NCI-H526 (cell line): ENCODE results near the gene HDAC4.
A peak's percentile ranks its signal among the peaks of the same experiment; 100 is the strongest.

Source experiments
- DNase-seq, 2 experiments: peaks; one replicate each; lab custom pipeline; 2025; lab: John Stamatoyannopoulos, UW

HDAC4 gene

DNA sequence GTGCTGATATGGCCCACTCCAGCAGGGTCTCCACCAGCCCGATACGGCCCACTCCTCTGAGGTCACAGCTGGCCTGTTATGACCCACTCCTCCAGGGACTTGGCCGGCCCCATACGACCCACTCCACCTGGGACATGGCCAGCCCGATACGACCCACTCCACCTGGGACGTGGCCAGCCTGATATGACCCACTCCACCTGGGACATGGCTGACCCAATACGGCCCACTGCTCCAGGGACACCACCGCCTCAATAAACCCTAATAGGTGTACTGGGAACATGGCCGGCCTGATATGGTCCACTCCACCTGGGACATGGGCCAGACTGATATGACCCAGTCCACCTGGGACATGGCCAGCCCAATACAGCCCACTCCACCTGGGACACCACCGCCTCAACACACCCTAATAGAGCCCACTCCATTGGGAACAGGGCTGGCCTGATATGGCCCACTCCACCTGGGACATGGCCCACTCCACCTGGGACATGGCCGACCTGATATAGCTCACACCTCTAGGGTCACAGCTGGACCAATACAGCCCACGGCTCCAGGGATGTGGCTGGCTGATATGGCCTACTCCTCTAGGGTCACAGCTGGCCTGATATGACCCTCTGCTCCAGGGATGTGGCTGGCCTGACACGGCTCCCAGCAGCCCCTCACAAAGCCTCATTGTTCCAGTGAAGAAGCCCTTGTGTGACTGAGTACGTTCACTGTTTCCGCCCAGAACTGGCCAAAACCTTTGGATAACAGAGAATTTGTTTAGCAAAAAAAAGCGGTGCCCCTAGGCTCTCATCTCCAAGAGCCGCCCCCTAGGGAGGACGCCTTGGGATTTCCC, 245.6 kb downstream of the HDAC4 start:
- DNase-seq = peak in 1 of 2 experiments; percentile 49

DNA sequence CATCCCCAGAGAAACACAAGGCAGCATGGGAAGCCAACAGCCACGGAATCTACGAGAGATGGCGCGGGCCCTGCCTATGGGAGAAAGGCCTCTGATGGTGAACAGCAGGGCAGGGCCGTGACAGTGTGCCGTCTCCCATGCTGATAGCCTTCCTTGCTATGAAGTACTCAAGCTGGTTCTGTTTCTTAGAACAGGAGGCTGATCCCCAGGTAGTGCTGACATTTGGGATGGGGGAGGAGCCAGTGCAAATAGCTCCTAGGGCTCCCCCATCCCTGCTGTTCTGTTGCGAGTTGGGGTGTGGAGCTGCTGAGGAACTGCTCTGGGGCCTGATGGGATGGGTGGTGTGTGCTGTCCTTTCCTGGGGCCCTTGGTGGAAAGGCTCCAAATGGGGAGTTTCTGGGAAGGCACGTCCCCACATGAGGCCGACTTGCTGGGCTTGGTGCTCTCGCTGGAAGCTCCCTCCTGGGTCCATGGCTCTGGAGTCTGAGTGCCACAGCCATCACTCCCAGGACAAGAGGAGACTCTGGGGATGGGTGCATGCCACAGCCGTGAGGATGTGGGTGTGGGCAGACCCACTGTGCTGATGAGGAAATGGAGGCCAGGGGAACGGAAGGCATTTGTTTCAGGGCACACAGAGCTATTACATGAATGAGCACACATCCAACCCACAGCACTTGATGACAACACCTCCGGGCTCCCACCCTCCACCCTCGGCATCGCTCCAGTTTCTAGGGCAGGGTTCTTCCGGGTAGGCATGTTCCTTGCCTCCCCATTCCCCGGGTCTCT, 246.8 kb downstream of the HDAC4 start:
- no peak for DNase-seq

DNA sequence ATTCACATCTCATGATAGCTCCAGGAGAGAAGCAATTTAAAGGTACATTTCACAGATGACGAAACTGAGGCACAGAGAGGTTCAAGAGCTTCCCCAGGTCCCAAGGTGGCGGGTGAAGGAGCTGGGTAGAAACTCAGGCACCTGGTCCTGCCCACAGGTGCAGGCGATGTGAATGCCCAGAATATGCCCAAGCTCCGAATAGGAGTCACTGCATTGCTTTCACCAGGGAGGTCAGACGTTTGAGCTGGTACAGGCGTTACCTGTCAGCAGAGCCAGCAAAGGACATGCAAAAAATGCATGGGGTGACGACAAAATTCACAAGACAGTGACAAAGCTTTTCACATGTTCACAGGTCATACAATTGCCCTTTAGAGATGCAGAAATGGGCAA, 247.9 kb downstream of the HDAC4 start:
- no peak for DNase-seq

DNA sequence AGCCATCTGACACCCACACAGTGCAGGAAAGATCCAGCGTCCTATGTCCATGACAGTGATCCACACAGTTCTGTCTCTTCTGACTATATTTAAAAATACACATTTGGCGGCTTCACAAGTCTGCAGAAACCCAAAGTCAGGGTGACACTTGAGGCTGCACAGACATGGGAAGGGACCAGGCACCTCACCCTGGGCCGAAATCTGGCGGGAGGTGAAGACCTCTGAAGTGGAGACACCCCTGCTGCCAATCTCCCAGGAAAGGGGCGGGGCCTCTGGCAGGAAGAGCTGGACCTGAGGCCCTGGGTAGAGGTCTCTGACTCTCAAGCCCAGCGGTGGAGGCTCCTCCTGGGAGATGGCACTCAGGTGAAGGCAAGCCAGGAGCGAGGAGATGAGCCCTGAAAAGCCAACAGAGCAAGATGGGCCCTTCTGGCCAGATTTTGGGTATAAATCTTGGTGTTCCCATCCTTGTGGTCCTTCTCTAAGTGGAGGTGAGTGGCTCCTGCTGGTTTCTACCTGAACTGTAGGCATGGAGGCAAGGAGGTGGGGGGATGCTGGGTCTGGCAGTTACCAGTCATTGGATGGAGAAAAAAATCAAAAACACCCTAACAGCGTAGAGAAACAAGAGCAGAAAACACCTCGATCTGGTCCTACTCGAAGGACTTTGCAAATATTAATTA, 248.4 kb downstream of the HDAC4 start:
- no peak for DNase-seq

DNA sequence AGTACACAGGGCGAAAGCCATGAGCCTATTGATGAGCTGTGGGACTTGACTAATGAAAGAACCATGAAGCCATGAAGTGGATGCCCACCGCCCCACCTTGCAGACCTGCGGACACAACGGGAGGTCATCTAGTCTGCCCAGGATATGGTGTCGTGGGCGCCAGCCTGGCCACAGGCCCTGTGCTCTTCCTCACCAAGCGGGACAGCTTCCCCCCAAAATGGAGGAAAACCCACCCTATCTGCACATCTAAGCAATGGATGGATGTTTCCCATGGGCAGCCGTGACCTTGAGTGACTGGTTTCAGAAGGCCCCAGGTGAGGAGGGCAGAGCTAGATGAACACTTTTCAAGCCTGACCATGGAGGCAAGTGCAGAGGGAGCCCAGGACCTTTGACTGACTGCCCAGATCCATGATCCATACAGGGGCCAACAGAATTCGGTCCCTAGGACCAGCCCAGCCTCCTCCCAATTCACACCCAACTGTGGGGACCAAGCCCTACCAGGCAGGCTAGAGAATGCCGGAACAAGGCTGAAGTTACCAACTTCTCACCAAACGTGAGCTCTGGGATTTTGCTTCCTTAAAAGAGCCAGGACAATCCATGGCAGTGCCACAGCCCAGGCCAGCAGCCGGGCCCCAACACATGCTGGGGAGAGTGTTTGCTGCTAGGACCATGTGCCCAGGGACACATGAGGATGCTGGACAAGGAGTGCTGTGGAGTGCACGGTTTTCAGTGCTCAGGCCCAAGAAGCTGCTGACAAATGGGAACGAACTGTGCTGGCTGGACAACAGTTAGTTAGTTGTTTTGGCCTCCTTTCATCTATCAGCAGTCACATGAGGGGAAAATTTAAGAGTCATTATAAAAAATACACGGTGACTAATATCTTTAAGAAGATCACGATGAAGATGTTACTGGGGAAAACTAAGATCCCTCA, 249.4 kb downstream of the HDAC4 start:
- no peak for DNase-seq

DNA sequence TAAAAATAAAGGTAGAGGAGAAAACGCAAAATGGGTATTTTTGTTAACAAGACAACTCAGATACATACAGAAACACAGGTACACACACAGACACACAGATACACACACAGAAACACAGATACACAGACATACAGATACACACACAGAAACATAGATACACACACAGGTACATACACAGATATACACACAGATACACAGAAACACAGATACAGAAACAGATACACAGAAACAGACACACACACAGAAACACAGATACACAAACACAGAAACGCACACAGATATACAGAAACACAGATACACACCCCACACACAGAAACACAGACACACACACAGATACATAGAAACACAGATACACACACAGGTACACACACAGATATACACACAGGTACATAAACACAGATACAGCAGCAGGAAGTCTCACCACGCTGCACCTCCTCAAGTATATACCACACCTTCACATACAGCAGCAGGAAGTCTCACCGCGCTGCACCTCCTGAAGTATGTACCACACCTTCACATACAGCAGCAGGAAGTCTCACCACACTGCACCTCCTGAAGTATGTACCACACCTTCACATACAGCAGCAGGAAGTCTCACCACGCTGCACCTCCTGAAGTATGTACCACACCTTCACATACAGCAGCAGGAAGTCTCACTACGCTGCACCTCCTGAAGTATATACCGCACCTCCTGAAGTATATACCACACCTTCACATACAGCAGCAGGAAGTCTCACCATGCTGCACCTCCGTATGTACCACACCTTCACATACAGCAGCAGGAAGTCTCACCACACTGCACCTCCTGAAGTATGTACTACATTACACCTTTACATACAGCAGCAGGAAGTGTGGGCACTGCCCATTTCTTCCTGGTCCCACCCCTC, 250.5 kb downstream of the HDAC4 start:
- DNase-seq = no peak

DNA sequence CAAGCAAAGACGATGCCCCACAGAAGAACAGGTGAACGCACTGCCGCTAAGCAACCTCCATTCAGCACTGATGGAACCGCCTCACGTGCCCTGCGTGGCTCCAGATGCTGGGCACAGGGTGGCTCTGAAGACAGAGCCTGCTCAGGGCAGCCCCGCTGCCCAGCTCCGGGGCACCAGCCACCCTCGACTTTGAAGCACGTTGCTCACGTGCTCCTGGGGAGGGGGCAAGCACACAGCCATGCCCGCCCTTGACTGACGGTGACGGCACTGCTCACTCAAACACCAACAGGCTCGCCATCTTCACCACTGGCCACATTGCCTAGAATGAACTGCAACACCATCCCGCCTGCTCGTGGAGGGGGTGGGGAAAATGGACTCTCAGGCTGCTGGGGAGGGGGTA, 251.3 kb downstream of the HDAC4 start:
- no peak for DNase-seq

DNA sequence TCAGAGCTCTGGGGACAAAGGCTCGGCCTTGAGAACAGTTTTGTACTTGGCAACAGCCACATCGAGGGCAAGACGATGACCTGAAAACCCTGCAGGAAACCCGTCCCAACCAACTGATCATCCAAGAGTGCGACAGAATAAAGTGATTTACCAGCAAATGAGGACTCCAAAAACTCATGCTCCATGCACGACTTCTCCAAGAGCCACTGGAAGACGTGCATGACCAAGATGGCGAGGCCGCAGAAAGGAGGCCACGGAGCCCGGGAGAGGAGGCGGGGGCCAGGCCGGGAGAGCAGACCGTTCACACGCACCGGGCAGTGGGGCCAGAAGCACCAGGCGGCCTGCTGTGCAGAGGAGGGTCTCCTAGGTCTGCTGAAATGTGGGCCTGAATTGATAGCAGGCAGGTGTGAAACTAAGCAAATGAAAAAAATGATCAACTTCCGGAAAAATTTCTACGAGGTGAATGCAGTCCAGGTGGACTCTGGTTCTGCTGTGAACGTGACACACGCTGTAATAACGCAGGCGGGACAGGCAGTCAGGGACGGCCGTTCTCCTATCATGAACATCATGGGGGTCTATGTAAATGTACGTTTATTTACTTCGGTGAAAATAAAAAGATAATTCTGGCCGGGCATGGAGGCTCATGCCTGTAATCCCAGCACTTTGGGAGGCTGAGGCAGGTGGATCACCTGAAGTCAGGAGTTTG, 252.2 kb downstream of the HDAC4 start:
- no peak for DNase-seq

DNA sequence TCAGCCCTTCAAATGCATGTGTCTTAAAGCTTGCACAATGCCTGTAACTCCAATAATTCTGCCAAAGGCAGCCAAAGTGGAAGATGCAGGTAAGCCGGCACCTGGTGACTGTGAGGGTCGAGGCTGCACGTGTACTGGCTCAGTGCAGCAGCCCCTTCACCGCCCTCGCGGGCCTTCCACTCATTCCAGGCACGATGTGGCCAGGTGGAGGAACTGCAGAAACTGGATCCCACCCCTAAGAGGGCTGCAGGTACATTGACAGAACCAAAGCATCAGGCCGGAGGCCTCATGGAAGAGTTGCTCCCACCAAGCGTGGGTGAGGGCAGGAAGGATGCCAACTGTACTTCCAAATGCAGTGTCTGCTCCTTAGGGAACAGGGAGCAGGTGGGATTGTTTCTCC, 253.4 kb downstream of the HDAC4 start:
- DNase-seq = no peak

DNA sequence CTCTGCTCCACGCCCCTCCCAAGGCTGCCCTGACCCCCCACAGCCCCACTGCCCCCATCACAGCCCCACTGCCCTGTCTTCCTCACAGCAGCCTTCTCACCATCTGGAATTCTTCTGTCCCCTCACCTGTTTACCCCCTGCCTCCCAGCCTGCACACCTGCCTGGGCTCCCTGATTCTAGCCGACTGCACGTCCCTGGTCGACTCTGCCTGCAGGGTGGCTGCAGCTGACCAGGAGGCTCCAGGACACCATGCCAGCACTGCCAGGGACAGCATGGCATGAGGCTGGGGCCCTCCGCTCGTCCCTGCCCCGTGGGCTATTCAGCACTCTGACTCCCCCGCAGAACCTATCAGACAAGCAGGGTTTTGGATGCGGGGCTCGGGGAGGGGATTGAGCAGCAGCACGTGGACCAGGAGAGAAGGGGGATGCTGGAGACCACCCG, 254.1 kb downstream of the HDAC4 start:
- no peak for DNase-seq

DNA sequence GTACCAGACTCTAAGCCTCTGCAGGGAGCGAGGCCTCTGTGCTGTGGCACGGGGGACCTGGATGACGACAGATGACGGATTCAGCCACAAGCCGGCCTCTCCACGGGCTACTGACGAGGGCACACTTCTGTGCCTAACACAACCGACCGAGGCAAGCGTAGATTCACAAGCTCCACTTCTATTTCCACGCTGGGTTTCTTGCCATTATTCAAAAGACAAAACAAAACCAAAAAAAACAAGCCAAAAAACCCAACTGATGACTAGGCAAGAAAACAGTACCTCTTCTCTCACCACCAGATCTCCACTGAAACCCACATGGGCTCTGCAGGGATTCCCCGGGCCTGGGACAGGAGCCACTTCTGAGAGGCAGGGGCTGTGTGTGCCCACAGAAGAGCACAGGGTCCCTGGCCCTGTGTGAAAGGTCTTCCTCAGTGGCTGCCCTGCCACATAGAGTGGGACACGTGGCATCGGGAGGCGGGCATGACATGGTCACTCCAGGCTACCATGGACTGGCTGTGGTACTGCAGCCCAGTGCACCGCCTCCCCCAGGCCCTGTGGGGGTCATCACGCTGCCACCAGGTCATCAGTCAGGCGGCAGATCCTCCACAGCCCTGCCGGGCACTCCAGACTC, 254.7 kb downstream of the HDAC4 start:
- DNase-seq = no peak

DNA sequence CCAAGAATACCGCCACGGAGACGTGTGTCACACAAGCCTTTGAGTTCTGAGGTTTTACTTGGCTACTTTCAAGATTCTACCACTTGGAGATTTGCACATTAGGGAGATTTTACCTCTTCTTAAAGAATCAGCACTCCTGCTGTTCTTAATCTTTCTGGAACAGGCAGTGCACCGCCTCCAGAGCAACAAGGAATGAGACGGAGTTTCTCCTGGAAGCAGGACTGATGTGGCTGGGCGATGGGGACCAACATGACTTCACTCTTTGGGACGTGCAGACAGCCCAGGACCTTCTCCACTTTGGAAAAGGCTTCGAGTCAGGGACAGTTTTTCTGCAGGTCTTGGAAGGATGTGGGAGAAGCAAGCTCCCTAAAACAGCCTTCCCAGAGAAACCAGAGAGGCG, 255.2 kb downstream of the HDAC4 start:
- DNase-seq = no peak

DNA sequence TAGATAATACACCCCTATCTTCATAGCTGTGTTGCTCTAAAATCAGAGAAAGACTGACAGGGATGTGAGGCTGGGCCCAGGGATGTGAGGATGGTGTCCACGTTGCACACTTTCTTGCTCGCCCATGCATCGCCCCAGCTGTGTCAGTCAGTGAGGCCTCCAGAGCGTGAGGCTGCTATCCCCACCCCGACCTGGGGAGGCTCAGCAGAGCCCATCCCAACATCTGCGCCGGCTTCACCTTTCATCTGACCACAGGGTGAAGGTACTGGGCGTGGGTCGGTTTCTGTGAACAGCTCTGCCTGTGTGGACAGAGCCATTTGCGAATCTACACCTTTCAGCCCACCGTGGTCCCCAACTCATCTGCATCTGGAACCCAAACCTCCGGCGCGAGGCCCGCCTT, 255.7 kb downstream of the HDAC4 start:
- no peak for DNase-seq

DNA sequence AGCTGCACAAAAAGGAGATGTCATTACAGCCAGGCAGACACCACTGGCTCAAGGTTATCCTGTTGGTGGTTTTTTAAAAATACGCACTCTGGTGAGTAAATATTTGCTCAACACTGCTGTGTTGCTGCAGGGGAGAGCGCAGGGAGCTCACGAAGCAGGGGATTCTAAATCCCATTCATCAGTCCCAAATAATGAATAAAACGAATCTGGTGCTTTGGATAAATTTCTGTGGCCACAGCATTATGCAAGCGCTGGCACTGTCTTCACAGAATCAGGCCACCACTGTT, 256.2 kb downstream of the HDAC4 start:
- no peak for DNase-seq

DNA sequence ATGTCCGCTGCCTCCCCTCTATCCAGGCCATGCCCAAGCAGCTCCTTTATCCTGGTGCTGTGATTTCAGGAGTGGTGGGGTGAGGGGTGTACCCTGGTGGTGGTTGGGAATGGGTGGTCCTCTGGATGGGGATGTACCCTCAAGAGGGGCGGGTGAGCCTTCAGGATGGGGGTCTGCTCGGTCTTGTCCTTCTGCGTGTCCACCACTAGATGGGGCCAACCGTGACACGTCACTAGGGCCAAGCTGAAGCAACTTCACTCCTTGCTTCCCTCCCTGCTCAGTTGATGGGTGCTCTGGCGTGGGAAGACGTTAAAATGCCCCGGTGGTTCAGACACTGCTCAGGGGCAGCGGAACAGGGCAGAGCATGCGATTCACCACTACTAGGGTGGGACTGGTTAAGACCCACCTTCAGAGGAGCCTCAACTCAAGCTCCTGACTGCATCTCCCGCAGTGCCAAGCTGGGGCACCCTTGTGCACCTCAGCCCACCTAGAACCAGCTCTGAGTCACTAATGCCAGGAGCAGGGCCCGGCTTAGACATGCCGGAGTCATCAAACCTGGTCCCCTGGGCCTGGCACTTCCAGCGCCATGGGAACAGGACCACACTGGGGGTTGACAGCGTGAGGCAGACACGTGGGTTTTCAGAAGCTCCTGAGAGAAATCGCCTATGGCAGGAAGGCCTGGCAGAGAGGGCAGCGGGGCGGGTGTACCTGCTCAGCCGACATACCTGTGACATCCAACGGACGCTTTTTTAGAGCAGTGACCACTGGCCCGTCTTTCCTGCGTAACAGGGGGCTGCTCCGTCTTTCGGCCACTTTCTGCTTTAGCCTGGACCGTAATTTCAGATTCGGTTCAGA, 256.7 kb downstream of the HDAC4 start:
- DNase-seq = peak; percentile 22 to 69

DNA sequence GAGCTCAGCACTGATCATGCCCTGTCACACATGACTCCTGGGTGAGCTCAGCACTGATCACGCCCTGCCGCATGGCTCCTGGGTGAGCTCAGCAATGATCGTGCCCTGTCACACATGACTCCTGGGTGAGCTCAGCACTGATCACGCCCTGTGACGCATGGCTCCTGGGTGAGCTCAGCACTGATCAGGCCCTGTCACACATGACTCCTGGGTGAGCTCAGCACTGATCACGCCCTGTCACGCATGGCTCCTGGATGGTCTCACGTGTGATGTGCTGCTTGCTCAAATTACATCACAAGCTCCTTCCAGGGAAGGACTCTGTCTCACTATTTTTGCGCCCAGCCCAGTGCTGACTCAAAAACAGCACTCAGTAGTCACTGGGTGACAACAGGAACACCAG, 258.0 kb downstream of the HDAC4 start:
- no peak for DNase-seq

DNA sequence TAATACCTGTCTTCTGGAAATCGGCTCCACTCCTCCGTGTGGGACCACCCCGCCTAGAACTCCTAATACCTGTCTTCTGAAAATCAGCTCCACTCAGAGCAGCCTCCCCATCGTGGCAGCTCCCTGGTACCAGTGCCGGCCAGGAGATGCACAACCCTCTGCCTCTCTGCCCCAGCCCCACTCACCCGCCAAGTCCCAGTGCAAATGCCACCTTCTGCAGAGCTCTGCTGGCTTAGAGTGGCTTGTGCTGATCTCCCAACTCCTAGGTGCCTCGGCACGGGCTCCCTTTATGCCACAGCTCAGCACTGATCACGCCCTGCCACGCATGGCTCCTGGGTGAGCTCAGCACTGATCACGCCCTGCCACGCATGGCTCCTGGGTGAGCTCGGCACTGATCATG, 258.5 kb downstream of the HDAC4 start:
- no peak for DNase-seq

DNA sequence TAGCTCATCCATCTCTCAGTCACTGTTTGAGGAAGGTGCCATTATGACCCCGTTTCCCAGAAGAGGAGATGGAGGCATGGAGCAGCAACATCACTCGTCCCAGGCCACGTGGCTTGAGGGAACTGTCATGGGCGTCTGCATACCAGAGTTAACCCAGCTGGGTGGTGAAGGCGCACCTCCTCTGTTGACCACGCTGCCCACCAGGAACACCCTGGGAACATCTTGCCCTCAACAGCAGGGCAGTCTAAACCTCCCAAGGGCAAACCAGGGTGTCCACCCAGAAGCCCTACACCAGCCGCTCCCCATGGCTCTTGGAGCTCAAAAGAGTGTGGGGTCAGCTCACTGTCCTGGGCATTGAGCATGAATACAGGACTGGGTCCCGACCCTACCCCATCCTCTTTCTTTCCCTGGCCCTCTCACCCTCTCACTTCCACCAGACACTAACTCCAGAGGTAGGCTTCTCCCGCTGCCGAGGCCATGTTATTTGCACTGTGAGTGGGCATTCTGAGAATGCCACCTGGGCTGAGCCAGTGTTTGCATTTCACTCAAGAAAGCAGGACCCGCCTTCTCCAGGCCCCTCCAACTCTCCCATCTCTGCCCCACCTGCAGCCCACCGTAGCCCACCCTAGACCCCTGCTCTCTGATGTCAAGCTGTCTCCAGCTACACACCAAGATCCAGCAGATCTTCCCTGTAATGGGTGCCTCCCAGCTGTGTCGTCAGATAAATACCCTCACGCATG, 259.6 kb downstream of the HDAC4 start:
- DNase-seq = no peak
